GM18909 (cell line): ENCODE data around the gene MAP3K21.

Source experiments
- ATAC-seq: cut with Tn5 transposase; IDR thresholded peaks from one replicate; pipeline ENCODE4 v1.9.1; 2021; ENCODE audit warnings: mild to moderate bottlenecking; ENCODE audit not compliant: unreplicated experiment, poor library complexity

The MAP3K21 gene

GRCh38 chr1:233323718-233324117 is 3.8 kb upstream of the MAP3K21 start:
- ATAC-seq, result no peak

DNA sequence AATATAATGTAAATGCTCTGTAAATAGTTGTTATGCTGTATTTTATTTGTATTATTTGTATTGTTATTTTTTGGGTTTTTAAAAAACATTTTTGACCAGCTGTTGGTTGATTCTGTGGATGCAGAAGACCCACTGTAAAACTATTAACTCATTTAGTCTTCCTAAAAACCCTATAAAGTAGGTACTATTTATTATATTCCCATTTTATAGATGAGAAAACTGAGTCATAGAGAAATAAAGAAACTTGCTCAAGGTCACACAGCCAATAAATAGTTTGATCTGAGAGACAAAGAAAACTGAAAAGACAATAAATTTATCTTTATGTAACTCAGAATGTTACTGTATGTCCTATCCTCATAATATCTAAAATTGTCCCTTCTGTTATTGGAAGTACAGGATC is 1.2 kb upstream of the MAP3K21 start:
- no peak for ATAC-seq

DNA sequence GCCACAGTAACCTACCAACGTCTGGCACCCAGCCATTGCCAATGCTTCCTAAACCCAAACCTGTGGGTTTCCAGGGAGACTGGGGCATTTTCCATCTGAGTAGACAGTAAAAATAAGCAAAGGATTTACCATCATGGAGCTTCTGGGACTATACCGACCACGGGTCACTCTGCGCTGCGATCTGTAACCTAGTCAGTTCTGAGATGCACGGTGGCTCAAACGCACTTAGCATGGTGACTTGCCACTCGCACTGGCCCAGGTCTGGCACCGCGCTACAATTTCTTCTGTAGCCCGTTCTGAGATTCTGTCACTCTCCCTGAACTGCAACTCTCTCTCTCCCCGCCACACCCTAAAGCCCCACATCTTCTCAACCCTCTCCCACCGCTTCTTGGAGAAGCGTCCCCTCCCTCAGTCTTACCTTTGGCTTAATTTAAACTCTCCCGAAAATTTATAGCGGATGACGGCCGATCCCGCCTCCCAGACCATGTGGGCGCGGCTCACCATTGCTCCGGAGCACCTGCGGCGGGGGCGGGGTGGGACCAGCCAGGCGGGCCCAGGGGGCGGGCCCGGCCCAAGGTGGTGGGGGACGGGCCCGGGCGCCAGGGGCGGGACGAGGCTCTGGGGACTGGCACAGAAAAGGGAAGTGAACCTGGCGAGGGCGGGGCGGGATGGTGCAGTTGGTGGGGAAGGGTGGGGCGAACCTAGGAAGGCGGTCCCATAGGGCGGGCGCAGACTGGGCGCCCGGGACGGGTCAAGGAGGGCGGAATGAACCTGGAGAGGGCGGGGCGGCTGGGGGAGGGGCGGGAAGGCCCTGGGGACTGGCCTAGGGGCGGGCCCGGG is 493 bp upstream of the MAP3K21 start:
- ATAC-seq, result peak; percentile 91

DNA sequence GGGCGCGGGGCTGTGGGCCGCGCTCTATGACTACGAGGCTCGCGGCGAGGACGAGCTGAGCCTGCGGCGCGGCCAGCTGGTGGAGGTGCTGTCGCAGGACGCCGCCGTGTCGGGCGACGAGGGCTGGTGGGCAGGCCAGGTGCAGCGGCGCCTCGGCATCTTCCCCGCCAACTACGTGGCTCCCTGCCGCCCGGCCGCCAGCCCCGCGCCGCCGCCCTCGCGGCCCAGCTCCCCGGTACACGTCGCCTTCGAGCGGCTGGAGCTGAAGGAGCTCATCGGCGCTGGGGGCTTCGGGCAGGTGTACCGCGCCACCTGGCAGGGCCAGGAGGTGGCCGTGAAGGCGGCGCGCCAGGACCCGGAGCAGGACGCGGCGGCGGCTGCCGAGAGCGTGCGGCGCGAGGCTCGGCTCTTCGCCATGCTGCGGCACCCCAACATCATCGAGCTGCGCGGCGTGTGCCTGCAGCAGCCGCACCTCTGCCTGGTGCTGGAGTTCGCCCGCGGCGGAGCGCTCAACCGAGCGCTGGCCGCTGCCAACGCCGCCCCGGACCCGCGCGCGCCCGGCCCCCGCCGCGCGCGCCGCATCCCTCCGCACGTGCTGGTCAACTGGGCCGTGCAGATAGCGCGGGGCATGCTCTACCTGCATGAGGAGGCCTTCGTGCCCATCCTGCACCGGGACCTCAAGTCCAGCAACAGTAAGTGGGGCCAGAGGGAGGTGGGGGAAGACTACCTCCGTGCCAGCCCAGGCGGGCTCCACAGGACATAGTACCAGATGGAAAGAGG is 808 bp downstream of the MAP3K21 start:
- ATAC-seq, result peak; percentile 34

- ATAC-seq, result no peak
These were observed 4.4 kb downstream of the MAP3K21 start for GRCh38 chr1:233331676-233332519.

GRCh38 chr1:233333086-233333485 is 5.6 kb downstream of the MAP3K21 start:
- ATAC-seq, result no peak

DNA sequence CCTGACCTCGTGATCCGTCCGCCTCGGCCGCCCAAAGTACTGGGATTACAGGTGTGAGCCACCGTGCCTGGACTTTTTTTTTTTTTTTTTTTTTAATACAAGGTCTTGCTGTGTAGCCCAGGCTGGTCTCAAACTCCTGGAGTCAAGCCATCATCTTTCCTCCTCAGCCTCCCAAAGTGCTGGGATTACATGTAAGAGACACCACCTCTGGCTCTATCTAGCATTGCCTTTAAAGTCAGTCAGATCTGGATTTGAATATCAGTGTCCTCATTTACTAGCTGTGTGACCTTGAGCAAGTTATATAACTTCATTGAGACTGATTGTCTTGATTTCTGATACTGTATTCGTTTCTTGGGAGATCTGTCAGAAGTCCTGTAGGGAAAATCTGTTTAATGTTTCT is 6.6 kb downstream of the MAP3K21 start:
- no peak for ATAC-seq

- no peak for ATAC-seq
These were observed 9.3 kb downstream of the MAP3K21 start for GRCh38 chr1:233336554-233337456.

- ATAC-seq, result no peak
These were observed 10.0 kb downstream of the MAP3K21 start for GRCh38 chr1:233337505-233337904.

GRCh38 chr1:233338102-233338501 is 10.6 kb downstream of the MAP3K21 start:
- ATAC-seq, result no peak

- ATAC-seq, result no peak
These were observed 12.6 kb downstream of the MAP3K21 start for GRCh38 chr1:233340031-233340555.

- no peak for ATAC-seq
These were observed 13.5 kb downstream of the MAP3K21 start for GRCh38 chr1:233340966-233341516.

GRCh38 chr1:233342086-233342485 is 14.6 kb downstream of the MAP3K21 start:
- no peak for ATAC-seq

DNA sequence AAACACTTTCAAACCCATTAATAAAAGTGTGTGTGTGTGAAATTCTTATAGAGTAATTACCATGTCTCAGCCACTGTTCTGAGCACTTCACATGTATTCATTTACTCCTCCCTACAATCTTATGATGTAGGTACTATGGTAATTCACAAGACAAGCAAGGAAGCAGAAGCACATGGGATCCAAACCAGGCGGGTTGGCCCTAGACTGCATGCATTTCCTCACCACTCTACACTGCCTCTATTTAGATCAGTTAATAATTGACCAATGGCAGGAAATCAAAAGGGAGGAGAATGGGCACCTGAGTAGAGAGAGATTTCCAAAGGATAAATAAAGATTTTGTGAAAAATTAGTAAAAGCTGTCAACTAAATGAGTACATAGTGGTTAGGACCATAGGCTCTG is 15.7 kb downstream of the MAP3K21 start:
- no peak for ATAC-seq

DNA sequence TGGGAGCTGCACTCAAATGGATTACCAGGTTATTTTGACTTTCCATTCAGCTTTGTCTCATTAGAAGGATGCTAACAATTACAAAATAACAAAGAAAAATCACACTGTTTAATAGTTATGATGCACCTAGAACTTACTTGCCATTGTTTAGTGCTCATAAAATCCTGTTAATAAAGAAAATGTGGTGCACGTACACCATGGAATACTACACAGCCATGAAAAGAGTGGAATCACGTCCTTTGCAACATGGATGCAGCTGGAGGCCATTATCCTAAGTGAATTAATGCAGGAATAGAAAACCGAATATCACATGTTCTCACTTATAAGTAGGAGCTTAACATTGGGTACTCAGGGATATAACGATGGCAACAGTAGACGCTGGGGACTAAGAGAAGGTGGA is 19.8 kb downstream of the MAP3K21 start:
- ATAC-seq, result no peak

DNA sequence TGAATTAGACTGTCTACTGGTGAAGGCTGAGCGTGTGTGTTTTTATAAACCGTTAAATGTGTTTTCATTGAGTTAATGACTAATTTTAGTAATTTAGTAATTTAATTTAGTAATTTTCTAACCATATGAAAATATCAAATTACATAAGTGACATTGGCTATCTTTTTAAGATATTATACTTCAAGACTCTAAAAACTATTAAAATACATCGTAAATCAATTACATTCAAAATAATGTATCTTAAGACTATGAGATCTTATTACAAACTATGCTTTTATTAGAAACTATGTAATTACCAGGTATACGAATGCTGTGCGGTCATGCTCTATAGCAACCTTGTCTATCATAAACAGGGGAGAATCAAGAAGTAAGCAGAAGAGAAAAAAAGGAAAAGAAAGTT is 21.6 kb downstream of the MAP3K21 start:
- no peak for ATAC-seq

GRCh38 chr1:233354983-233355382 is 27.5 kb downstream of the MAP3K21 start:
- no peak for ATAC-seq

- ATAC-seq, result no peak
These were observed 28.5 kb downstream of the MAP3K21 start for GRCh38 chr1:233355841-233356704.
